8988T (cell line): ENCODE results near the gene TRPV2.

Experiments used
- DNase-seq: peaks from one replicate; pipeline ENCODE4 v3.0.0; 2011

TRPV2 gene

DNA sequence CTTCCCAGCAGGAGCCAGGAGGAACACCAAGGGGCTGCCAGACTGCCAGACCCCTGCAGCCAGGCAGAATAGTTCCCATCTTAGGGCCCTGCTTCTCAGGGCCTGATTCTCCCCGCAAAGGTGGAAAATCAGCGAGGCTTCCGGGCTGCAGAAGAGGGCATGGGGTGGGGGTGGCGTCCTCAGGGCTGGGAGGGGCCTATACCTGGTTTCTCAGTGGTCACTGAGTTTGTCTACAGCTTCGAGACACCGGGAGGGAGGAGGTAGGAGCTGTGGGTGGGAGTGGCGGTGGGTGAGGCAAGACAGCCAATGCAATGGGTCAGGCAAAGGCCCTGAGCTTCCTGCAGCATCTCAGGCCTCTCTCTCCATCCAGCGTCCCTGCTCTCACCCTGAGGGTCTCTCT, 62.3 kb downstream of the TRPV2 start:
- DNase-seq, result no peak

DNA sequence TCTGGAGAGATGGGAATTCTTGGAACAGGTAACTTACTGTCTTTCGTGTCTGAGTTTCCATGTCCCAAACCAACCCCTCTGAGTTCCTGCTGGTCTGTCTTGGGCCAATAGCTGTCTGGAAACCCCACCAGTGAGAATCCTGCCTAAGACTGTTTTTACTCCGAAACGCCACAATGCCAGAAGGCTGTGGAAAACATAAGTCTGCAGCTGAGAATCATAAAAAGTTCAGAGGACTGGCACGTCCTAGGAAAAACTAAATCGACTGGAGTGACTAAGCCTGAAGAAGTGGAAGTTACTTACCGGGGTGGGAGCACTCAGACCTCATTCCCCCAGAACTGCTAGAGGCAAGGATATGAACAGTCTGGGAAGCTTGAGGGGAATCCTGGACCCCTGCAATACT, 63.3 kb downstream of the TRPV2 start:
- no peak for DNase-seq

GRCh38 chr17:16479264-16479663, 63.9 kb downstream of the TRPV2 start:
- no peak for DNase-seq

- DNase-seq, result no peak
Measured at GRCh38 chr17:16480995-16481394, 65.6 kb downstream of the TRPV2 start.

DNA sequence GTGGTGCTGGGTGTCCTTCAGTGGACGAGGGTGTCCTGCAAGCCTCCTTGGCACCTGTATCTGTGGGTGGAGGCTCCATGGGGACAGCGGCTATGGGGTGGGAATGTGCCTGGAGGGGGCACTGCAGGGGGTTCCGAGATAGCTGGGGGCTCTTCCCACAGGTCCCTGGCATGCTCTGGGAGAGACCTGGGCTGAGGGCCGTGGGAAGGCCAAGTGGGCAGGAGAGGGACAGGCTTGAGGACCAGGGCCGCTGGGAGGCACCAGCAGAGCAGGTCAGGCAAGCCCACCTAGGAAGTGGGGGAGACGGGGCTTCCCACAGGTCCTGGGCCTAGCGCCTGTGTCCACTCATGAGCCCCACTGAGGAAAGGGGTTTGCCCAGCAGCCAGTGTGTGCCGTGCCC, 66.9 kb downstream of the TRPV2 start:
- no peak for DNase-seq

DNA sequence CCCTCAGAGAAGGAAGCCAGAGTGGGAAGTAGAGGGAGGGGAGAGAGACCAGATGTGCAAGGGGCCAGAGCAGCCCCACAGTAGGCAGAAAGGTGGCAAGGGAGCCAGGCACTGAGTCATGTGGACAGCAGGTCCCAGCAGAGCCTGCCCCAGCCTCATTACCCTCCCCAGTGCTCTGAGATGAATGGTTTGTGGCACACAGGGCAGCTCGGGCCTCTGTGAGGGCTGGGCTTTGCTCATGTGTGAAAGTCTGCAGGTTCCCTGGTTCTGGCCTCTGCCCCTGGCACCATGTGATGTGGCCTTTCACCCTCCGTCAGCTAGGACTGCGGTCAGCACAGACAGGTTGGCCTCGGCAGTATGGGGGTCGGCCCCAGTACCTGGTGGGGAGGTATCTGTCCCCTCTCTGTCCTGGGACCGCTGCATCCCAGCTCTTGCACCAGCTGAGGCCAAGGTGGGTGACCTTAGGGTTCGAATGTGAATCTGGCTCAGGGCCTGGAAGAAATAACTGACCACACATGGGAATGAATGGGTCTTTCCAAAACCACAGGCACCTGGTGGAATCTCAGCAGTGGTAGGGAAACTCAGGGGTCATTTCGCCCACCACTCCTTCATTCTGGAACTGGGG, 67.8 kb downstream of the TRPV2 start:
- DNase-seq, result no peak

- DNase-seq, result no peak
Measured at GRCh38 chr17:16484445-16485175, 69.2 kb downstream of the TRPV2 start.
